Pancreas (tissue), 10 donors: ENCODE results near the gene LIMS1. TPM values are rescaled to one million over a fixed set of nuclear protein-coding genes. Genes with fewer than 3 reads are reported as not detected.

Source experiments
- ATAC-seq, 4 donors: fragments of 200-7000 bp; cut with Tn5 transposase; one replicate each; pipeline versions ENCODE4 v1.8.0 to v1.9.1; 2020; ENCODE audit warnings: mild to moderate bottlenecking in 4 of 4, moderate library complexity in 4 of 4
- DNase-seq, 6 donors: peaks; one replicate each; pipeline ENCODE4 v3.0.0-alpha.2; 2020
- FAIRE-seq: peaks from 2 replicates; lab custom pipeline; 2012; peaks lifted over from hg19 to GRCh38; lab: Jason Lieb, UNC
- H3K27ac ChIP-seq, 4 donors: fragments of 200-600 bp; sonication (generic); 1 replicate in 3 of 4; 2 replicates in 1 of 4; pipeline versions ENCODE4 v1.5.0 to v1.8.0; 2020
- H3K27me3 ChIP-seq, 4 donors: fragments of 200-600 bp; one replicate each; pipeline ENCODE4 v1.8.0; 2021
- H3K36me3 ChIP-seq, 3 donors: fragments of 200-600 bp; sonication (generic) in 1 of 3; one replicate each; pipeline versions ENCODE4 v1.5.0 to v1.8.0; 2020 to 2021
- H3K4me1 ChIP-seq, 3 donors: fragments of 200-600 bp; one replicate each; pipeline ENCODE4 v1.8.0; 2021
- H3K4me3 ChIP-seq, 4 donors: fragments of 200-600 bp; sonication (generic) in 2 of 4; one replicate each; pipeline versions ENCODE4 v1.5.0 to v1.8.0; 2020 to 2021
- H3K9me3 ChIP-seq, 4 donors: fragments of 200-600 bp; one replicate each; pipeline ENCODE4 v1.8.0; 2021
- WGBS, 2 donors: extraction: QIAGEN DNeasy Blood & Tissue Kit; methylation state at CpG; one replicate each; pipeline ENCODE4 v1.1.7; 2013; 5-methylcytosine and 5-hydroxymethylcytosine counted together
- intact Hi-C, 3 donors: fragments of 100-400 bp; cut with DNase I; formaldehyde crosslinking; loops; one replicate each; pipeline versions ENCODE4 v1.11.1 to v1.14.2; 2022
- polyA plus RNA-seq, 2 donors: library from polyadenylated mRNA; stranded (reverse); fragments of 200-250 nt; gene quantifications; one replicate each; pipeline ENCODE4 v1.2.3, GENCODE V29; 2013
- total RNA-seq, 6 donors: library from RNA; stranded (reverse); fragmentation: NEBNext Ultra II Directional in 4 of 6; extraction: Animal tissue kit (Norgen Biotek cat#: 25700) in 4 of 6; gene quantifications; one replicate each; pipeline versions ENCODE4 v1.2.1 to v1.2.4, GENCODE V29; 2021 to 2023
- TF ChIP-seq, protein P1 (sequence below), 4 donors: fragments of 200-600 bp; sonication (generic) in 3 of 4; IDR thresholded peaks; one replicate each; pipeline versions ENCODE4 v1.5.0 to v1.8.0; 2021; ENCODE audit warnings: antibody characterized with exemption in 4 of 4
- donor health status: healthy with polysubstance abuse.
- donor health status: DM: no; HTN: no; CAD: no; lungs with moderate emphysema.
- donor health status: DM: no; HTN: no; CAD: no.
- donor health status: control.
- donor health status: control.
- donor health status: Bipolar disorder and iron deficiency.
- donor health status: DM: yes; HTN: yes; CAD: no.
- donor health status: DM: no; HTN: no; CAD: no.
- donor health status: DM: no; HTN: no; CAD: no.
- donor health status: DM: yes; HTN: yes; CAD: no.

LIMS1 gene
- total and polyA plus RNA-seq, 8 donors, result 7.9 to 45.7 (median 17.4) TPM

DNA sequence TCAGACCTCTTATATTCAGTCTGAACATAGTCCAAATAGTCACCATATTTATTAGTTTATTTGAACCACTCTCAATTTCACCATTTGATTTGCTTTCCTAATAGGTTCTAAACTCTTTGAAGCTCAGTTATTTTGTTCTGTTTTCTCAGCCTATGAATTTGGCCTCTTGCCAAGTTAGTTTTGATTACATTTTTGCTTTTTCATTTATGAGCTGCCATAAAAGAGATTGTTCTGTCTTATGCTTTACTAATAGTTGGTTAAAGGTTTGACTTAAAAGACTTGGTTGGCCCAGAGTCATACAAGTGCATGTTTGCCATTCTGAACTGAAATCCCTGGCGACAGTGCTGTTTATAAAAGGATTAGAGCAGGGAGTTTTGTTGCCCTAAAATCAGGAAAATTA is 99.1 kb downstream of the LIMS1 start:
- ATAC-seq, result no peak
- DNase-seq, result no peak
- H3K9me3 ChIP-seq, result no peaks in the 10 kb centered on the region
- FAIRE-seq, result no peak
- TF ChIP-seq, protein P1, sequence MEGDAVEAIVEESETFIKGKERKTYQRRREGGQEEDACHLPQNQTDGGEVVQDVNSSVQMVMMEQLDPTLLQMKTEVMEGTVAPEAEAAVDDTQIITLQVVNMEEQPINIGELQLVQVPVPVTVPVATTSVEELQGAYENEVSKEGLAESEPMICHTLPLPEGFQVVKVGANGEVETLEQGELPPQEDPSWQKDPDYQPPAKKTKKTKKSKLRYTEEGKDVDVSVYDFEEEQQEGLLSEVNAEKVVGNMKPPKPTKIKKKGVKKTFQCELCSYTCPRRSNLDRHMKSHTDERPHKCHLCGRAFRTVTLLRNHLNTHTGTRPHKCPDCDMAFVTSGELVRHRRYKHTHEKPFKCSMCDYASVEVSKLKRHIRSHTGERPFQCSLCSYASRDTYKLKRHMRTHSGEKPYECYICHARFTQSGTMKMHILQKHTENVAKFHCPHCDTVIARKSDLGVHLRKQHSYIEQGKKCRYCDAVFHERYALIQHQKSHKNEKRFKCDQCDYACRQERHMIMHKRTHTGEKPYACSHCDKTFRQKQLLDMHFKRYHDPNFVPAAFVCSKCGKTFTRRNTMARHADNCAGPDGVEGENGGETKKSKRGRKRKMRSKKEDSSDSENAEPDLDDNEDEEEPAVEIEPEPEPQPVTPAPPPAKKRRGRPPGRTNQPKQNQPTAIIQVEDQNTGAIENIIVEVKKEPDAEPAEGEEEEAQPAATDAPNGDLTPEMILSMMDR (IDR thresholded peaks at IDR 0.05), result no peak
- peak overlapping the region in 2 of 4 donors; percentile 38 to 55 for H3K27ac ChIP-seq
- H3K4me3 ChIP-seq, result no peak overlapping the region
- H3K4me1 ChIP-seq, result peaks cover 11 to 42% (median 28%) of the 10 kb centered on the region in 3 donors
- intact Hi-C loops, result no loop called here
- H3K36me3 ChIP-seq, result no peaks in the 10 kb centered on the region
- H3K27me3 ChIP-seq, result no peaks in the 10 kb centered on the region
- WGBS, 2 donors, result 8 to 23% methylated on average over 1 of the region's 1 CpG

DNA sequence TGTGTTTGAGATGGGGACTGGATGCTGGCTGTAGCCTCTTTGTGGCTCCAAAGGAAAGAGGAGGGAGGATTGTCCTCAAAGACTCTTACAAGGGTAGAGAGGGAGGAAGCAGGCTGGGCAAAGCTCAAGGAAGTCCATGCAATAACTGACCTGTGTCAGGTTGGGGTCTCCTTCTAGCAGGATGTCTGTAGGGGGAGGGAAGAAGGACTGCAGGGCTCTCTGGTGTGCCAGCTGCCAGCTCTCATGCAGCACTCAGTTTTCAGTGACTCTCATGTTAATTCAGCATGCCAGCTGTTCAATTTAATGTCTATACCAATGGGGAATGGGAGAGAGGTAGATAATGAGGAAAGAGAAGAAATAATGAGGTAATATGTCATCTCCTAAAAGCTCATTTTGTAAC is 99.7 kb downstream of the LIMS1 start:
- no peak for FAIRE-seq
- ATAC-seq, result no peak
- TF ChIP-seq, protein P1 (IDR thresholded peaks at IDR 0.05), result no peak
- no peaks in the 10 kb centered on the region for H3K9me3 ChIP-seq
- no peak for DNase-seq
- H3K27me3 ChIP-seq, result no peaks in the 10 kb centered on the region
- intact Hi-C loops, result no loop called here
- peak overlapping the region in 1 of 4 donors; percentile 23 for H3K27ac ChIP-seq
- no peak overlapping the region for H3K4me3 ChIP-seq
- H3K36me3 ChIP-seq, result no peaks in the 10 kb centered on the region
- peaks cover 11 to 42% (median 28%) of the 10 kb centered on the region in 3 donors for H3K4me1 ChIP-seq

DNA sequence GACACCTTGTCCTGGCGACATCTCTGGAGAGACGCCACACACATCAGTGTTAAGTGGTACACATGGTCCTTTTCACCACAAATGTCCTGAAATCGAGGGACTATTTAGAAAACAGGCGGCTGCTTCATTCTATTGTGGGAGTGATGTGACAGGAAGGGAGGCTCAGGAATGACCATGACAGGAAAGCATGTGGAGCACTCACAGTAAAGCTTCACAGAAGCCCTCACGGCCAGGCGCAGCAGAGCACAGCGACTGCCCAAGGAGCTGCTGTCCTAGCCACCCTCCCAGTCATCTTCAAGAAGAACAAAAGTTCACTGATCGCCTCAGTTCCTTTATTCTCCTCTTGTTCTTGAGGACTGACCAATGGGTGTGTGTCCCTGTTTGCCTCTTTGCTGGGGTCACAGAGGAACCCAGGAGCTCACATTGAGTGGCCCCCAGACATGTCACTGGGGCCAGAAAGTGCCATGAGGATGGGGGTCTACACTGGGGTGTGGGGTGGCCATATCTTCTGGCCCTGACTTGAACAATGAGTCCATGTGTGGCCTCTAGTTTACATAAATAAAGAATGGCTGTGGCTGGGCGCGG is 100.4 kb downstream of the LIMS1 start:
- Histone ChIP-seq H3K27me3 (no peaks in the 10 kb centered on the region), H3K4me3 (no peak overlapping the region), H3K27ac (no peak overlapping the region), H3K36me3 (no peaks in the 10 kb centered on the region), H3K4me1 (peaks cover 11 to 42% (median 28%) of the 10 kb centered on the region in 3 donors), H3K9me3 (no peaks in the 10 kb centered on the region)
- no peak for ATAC-seq
- no peak for FAIRE-seq
- TF ChIP-seq, protein P1 (IDR thresholded peaks at IDR 0.05), result no peak
- intact Hi-C loops, result no loop called here
- 72 to 88% methylated on average over 10 of the region's 10 CpGs for whole genome bisulfite sequencing, 2 donors
- DNase-seq, result no peak

DNA sequence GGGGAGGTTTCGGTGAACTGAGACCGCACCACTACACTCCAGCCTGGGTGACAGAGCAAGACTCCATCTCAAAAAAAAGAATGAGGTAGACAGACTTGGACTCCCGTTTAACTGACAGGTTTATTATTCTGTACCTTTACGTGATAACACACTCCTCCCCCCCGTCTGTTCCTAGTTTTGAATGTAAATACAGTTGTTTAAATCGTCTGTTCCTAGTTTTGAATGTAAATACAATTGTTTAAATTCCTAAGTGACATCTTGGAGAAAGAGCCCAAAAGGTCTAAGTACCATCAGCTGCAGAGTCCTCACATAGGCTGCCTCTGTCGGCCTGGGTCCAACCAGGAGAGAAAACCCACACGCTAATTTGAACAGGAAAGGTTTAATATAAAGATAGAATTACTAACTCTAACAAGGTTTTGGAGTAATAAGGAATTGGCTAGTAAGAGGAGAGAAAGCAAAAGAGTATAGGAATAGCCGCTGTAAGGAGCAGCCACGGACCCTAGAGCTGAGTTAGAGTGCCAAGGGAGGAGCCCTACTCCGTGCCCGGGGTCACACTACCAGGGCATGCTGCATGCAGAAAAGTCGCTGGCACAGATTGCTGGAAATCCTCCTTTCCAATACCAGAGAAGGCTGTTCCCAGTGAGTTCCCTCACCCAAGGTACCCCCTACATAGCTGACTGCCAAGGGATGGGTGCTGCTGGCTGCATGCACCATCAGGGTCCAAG is 101.5 kb downstream of the LIMS1 start:
- Histone ChIP-seq H3K9me3 (no peaks in the 10 kb centered on the region), H3K27ac (peak overlapping the region in 1 of 4 donors; percentile 56), H3K4me3 (no peak overlapping the region), H3K4me1 (peaks cover 11 to 42% (median 28%) of the 10 kb centered on the region in 3 donors), H3K27me3 (no peaks in the 10 kb centered on the region), H3K36me3 (no peaks in the 10 kb centered on the region)
- ATAC-seq, result peak in 1 of 4 donors; percentile 1
- FAIRE-seq, result no peak
- intact Hi-C loops, result no loop called here
- DNase-seq, result no peak
- TF ChIP-seq, protein P1 (IDR thresholded peaks at IDR 0.05), result no peak
- WGBS, 2 donors, result 55 to 62% methylated on average over 13 of the region's 13 CpGs

DNA sequence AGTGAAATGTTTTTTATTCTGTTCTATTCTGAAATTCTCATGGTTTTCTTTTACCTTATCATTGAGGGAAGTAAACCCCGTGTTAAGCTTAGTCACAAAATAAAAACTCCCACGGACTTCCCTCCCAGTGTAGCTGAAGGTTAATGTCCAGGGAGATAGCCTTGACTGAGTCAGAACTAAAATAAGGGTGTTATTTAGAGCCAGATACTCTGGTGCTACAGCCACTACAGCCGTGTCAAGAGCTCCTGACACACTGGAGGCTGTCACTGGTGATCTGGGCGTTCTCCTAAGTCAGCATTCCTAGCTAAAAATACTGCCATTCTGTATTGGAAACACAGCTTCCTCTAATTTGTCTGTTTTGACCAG is 103.0 kb downstream of the LIMS1 start:
- H3K9me3 ChIP-seq, result no peaks in the 10 kb centered on the region
- intact Hi-C loops, result no loop called here
- H3K36me3 ChIP-seq, result no peaks in the 10 kb centered on the region
- TF ChIP-seq, protein P1 (IDR thresholded peaks at IDR 0.05), result no peak
- peak overlapping the region in 2 of 4 donors; percentile 56 to 78 for H3K27ac ChIP-seq
- H3K4me3 ChIP-seq, result no peak overlapping the region
- 3% methylated on average over 4 of the region's 4 CpGs for WGBS, 2 donors
- no peaks in the 10 kb centered on the region for H3K27me3 ChIP-seq
- DNase-seq (peak in 3 of 6 donors; percentile 29 to 54 (median 44)), ATAC-seq (peak; percentile 70 to 86 (median 80)), FAIRE-seq (no peak)
- H3K4me1 ChIP-seq, result peaks cover 7 to 38% (median 24%) of the 10 kb centered on the region in 3 donors
